K562 (cell line): ENCODE data around the gene LTO1. TPM values are rescaled to one million over a fixed set of nuclear protein-coding genes. Genes with fewer than 3 reads are reported as not detected.
"Not testable (repeated sequence)": the region's sequence is repeated elsewhere in the genome, so short reads cannot be mapped to it uniquely, and the experiment has no call there.

ENCODE experiments used
- ATAC-seq: fragments of 200-7000 bp; cut with Tn5 transposase; 3 replicates; pipeline ENCODE4 v1.9.1; 2020; ENCODE audit warnings: moderate library complexity
- BruUV-seq: library from RNA; stranded (reverse); fragments of 400-500 nt; replicated peaks from 2 replicates; lab custom pipeline; 2021; lab: Mats Ljungman, UMichigan
- CTCF ChIA-PET: fragments of 300-600 bp; formaldehyde crosslinking; extraction: SDS; loops from one replicate; lab custom pipeline; 2021; ENCODE audit warnings: low intra/inter-chr PET ratio; lab: Yijun Ruan, JAX
- POLR2A ChIA-PET: fragments of 300-600, 350-650 bp; sonication (Branson Sonifier 250); formaldehyde crosslinking; extraction: SDS; loops from one replicate; lab custom pipeline; 2021; ENCODE audit warnings: antibody characterized with exemption, inconsistent platforms; lab: Yijun Ruan, JAX
- DNase-seq, 4 experiments: peaks; one replicate each; pipeline versions ENCODE4 v3.0.0 to v3.0.0-alpha.2; 2011 to 2018; ENCODE audit warnings: low spot score in 3 of 4, mixed read lengths in 3 of 4; ENCODE audit errors: extremely low read depth in 1 of 4
- FAIRE-seq: peaks from 2 replicates; lab custom pipeline; 2011; peaks lifted over from hg19 to GRCh38; lab: Jason Lieb, UNC
- H2AFZ ChIP-seq: 2 replicates; pipeline ENCODE4 v1.6.0; 2011; ENCODE audit warnings: low read depth, low read length, control low read depth, inconsistent platforms
- H3K27ac ChIP-seq: fragments of 200-600 bp; 3 replicates; pipeline ENCODE4 v1.8.0; 2011; ENCODE audit warnings: low read depth, mild to moderate bottlenecking, control low read depth, inconsistent platforms, low read length, moderate library complexity, mixed read lengths; ENCODE audit errors: extremely low read depth
- H3K27me3 ChIP-seq, 2 experiments: fragments of 300-600 bp in 1 of 2; 2 replicates in 1 of 2; 3 replicates in 1 of 2; pipeline versions ENCODE4 v1.6.0 to v1.8.0; 2011; ENCODE audit warnings: inconsistent platforms in 2 of 2, low read length in 2 of 2, mild to moderate bottlenecking in 1 of 2, mixed read lengths in 1 of 2, moderate library complexity in 1 of 2; ENCODE audit not compliant: control insufficient read depth in 2 of 2, insufficient read depth in 2 of 2
- H3K36me3 ChIP-seq: fragments of 300-600 bp; 3 replicates; pipeline ENCODE4 v1.8.0; 2011; ENCODE audit warnings: mild to moderate bottlenecking, low read length, inconsistent platforms; ENCODE audit not compliant: control insufficient read depth, insufficient read depth
- H3K4me1 ChIP-seq, 2 experiments: fragments of 200-600 bp in 1 of 2; replicated peaks in 1 of 2; 2 replicates in 1 of 2; 3 replicates in 1 of 2; pipeline versions ENCODE4 v1.5.1 to v1.8.0; 2011; ENCODE audit warnings: inconsistent platforms in 2 of 2, low read length in 2 of 2, mild to moderate bottlenecking in 1 of 2, mixed read lengths in 1 of 2, moderate library complexity in 1 of 2; ENCODE audit not compliant: control insufficient read depth in 2 of 2, insufficient read depth in 2 of 2
- H3K4me2 ChIP-seq: 2 replicates; pipeline ENCODE4 v1.6.1; 2011; ENCODE audit warnings: low read length, control low read depth, inconsistent platforms, mixed read lengths; ENCODE audit not compliant: insufficient read depth
- H3K4me3 ChIP-seq: fragments of 200-600 bp; sonication (generic), shearing (Covaris generic); 2 replicates; pipeline ENCODE4 v1.5.1; 2016; ENCODE audit warnings: control low read depth, inconsistent platforms
- H3K79me2 ChIP-seq: fragments of 200-600 bp; 3 replicates; pipeline ENCODE4 v1.8.0; 2011; ENCODE audit warnings: low read length, inconsistent platforms; ENCODE audit not compliant: control insufficient read depth, insufficient read depth
- H3K9ac ChIP-seq, 2 experiments: 2 replicates each; pipeline versions ENCODE4 v1.6.0 to v1.6.1; 2011; ENCODE audit warnings: low read depth in 2 of 2, low read length in 2 of 2, control low read depth in 1 of 2, inconsistent platforms in 1 of 2, mild to moderate bottlenecking in 1 of 2, mixed read lengths in 1 of 2; ENCODE audit not compliant: insufficient read depth in 1 of 2
- H3K9me1 ChIP-seq: one replicate; pipeline ENCODE4 v1.6.0; 2011; ENCODE audit warnings: inconsistent platforms, mild to moderate bottlenecking, low read length, moderate library complexity; ENCODE audit not compliant: control insufficient read depth, insufficient read depth
- H3K9me3 ChIP-seq: replicated peaks from 2 replicates; pipeline ENCODE4 v1.5.1; 2011; ENCODE audit warnings: low read depth, low read length, inconsistent platforms; ENCODE audit not compliant: control insufficient read depth, insufficient read depth
- H4K20me1 ChIP-seq: replicated peaks from 2 replicates; pipeline ENCODE4 v1.6.1; 2011; ENCODE audit warnings: low read length, inconsistent platforms, mixed read lengths; ENCODE audit not compliant: control insufficient read depth, insufficient read depth
- CBFA2T3 ChIP-seq: fragments of 450-650 bp; IDR thresholded peaks from 2 replicates; pipeline ENCODE4 v1.6.1; 2017
- ETV1 ChIP-seq: fragments of 450-650 bp; conservative IDR thresholded peaks from 2 replicates; pipeline ENCODE4 v1.6.1; 2016; ENCODE audit warnings: missing genetic modification characterization, control low read depth, low read depth, missing compliant biosample characterization
- MAFG ChIP-seq: fragments of 450-650 bp; conservative IDR thresholded peaks from 2 replicates; pipeline ENCODE4 v1.6.1; 2016; ENCODE audit warnings: missing genetic modification characterization, missing compliant biosample characterization
- NFE2L1 ChIP-seq: fragments of 450-650 bp; IDR thresholded peaks from 2 replicates; pipeline ENCODE4 v1.6.1; 2016; ENCODE audit warnings: missing genetic modification characterization, low read depth, mild to moderate bottlenecking, missing compliant biosample characterization, moderate library complexity, borderline replicate concordance
- SOX6 ChIP-seq: fragments of 450-650 bp; IDR thresholded peaks from 2 replicates; pipeline ENCODE4 v1.6.1; 2014; ENCODE audit warnings: mild to moderate bottlenecking
- ZEB2 ChIP-seq: fragments of 450-650 bp; IDR thresholded peaks from 2 replicates; pipeline ENCODE4 v1.6.1; 2016
- WGBS: fragments of 100-300 bp; shearing (Covaris generic); methylation state at CpG from one replicate; pipeline ENCODE4 v1.1.6; 2016; ENCODE audit warnings: low coverage, mixed read lengths; ENCODE audit not compliant: insufficient coverage; ENCODE audit errors: missing lambda C conversion rate; 5-methylcytosine and 5-hydroxymethylcytosine counted together
- in situ Hi-C: fragments of 300-500 bp; cut with MboI; formaldehyde crosslinking; loops from 4 replicates; pipeline ENCODE4 v1.15.0; 2018; ENCODE audit warnings: inconsistent platforms, mixed read lengths
- intact Hi-C: fragments of 100-400 bp; cut with micrococcal nuclease; formaldehyde crosslinking; loops from 2 replicates; pipeline ENCODE4 v1.14.2; 2022
- polyA plus RNA-seq, 8 experiments: library from polyadenylated mRNA; depleted of rRNA in 4 of 8; stranded (reverse) in 5 of 8; unstranded in 3 of 8; fragments of >200 nt; fragmentation: Nextera tagmentation in 2 of 8; fragmentation: Illumina TruSeq in 1 of 8; extraction: Ambion mirVana in 2 of 8; extraction: Trizol in 1 of 8; gene quantifications; 2 replicates each; pipeline versions ENCODE4 v1.2.1 to v1.2.3, GENCODE V29; 2011 to 2014; ENCODE audit warnings: inconsistent platforms in 1 of 8, missing spikeins in 1 of 8
- total RNA-seq, 7 experiments: library from RNA; depleted of rRNA in 6 of 7; stranded (reverse); fragments of >200 nt in 6 of 7; fragmentation: Illumina TruSeq in 2 of 7; extraction: Trizol in 2 of 7; gene quantifications; 2 replicates each; pipeline versions ENCODE4 v1.2.1 to v1.2.3, GENCODE V29; 2011 to 2021; ENCODE audit warnings: low replicate concordance in 1 of 7
- TF ChIP-seq, protein P1 (sequence below), 2 experiments: fragments of 450-650 bp; conservative IDR thresholded peaks; 2 replicates each; pipeline ENCODE4 v1.6.1; 2017; ENCODE audit warnings: mild to moderate bottlenecking in 2 of 2, moderate library complexity in 2 of 2
- TF ChIP-seq, protein P2 (sequence below), 2 experiments: fragments of 450-650 bp in 1 of 2; sonication (generic) in 1 of 2; formaldehyde crosslinking in 1 of 2; IDR thresholded peaks in 1 of 2; conservative IDR thresholded peaks in 1 of 2; 2 replicates each; pipeline versions ENCODE4 v1.6.1 to v1.8.1; 2016 to 2023; ENCODE audit warnings: mild to moderate bottlenecking in 2 of 2, moderate library complexity in 2 of 2, inconsistent platforms in 1 of 2, missing genetic modification reagents in 1 of 2

The LTO1 gene
- total and polyA plus RNA-seq, 9 of the 15 experiments (the other 6 are each of a cell fraction or from before 2014, with no cell fraction given) = 2.6 to 43.4 (median 19.1) TPM

DNA sequence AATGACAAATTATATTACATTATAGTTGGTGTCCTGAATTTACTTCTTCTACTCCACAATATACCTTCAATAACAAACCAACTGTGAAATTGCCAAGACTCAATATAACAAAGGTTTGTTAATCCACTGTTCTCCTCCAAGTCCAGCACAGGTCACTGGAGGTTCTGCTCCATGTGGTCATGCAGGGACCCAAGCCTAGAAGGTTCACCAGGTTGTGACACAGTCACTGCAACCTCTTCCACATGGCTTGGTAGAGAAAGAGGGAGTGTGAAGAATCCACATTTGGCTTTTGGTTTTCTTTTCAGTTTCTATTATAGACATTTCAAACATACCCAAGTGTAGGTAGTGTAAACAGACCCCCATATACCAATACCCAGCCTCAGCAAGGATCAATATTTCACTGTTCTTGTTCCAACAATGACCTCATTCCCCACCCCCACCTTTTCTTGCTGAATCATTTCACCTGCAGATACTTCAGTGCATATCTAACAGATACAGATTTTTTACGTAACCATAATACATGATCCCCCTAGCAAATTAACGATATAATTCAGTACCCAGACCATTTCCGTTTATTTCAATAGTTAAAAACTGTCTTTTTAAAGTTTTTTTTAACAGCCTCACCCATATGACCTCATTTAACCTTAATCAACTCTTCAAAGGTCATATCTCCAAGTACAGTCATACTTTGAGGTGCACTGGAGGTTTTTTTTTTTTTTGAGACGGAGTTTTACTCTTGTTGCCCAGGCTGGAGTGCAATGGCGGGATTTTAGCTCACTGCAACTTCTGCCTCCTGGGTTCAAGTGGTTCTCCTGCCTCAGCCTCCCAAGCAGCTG is 14.5 kb upstream of the LTO1 start (continued):
- no peak for TF ChIP-seq ETV1 (tag)

DNA sequence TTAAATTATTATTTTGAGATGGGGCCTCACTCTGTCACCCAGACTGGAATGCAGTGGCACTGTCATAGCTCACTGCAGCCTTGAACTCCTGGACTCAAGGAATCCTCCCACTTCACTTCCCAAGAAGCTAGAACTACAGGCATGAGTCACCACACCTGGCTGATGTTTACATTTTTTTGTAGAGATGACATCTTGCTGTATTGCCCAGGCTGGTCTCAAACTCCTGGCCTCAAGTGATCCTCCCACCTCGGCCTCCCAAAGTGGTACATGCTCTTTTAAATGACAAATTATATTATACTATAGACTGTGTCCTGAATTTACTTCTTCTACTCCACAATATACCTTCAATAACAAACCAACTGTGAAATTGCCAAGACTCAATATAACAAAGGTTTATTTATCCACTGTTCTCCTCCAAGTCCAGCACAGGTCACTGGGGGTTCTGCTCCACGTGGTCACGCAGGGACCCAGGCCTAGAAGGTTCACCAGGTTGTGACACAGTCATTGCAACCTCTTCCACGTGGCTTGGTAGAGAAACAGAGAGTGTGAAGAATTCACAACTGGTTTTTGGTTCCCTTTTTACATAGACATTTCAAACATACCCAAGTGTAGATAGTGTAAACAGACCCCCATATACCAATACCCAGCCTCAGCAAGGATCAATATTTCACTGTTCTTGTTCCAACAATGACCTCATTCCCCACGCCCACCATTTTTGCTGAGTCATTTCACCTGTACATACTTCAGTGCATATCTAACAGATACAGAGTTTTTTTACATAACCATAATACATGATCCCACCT is 13.0 kb upstream of the LTO1 start:
- H3K79me2 ChIP-seq, CTCF ChIA-PET, H2AFZ ChIP-seq, H3K4me3 ChIP-seq, H4K20me1 ChIP-seq, H3K9ac ChIP-seq, ATAC-seq, H3K9me1 ChIP-seq, H3K27me3 ChIP-seq, H3K27ac ChIP-seq, BruUV-seq, POLR2A ChIA-PET, H3K9me3 ChIP-seq, H3K36me3 ChIP-seq, H3K4me2 ChIP-seq: not testable (repeated sequence)
- intact Hi-C loops = loop anchor here (5.0 kb wide), 2 partner anchors 154 to 509 kb away; no protein-coding TSS in a partner anchor
- H3K4me1 ChIP-seq = peaks cover 3 to 16% of the 10 kb centered on the region in 2 experiments; a peak in 4 of 5 replicates
- FAIRE-seq (peak; percentile 70), DNase-seq (peak in 1 of 4 experiments; percentile 40)
- in situ Hi-C loops = loop anchor here (10.0 kb wide), 1 partner anchor 197 kb away; no protein-coding TSS in a partner anchor
- 3% methylated on average over 5 of the region's 5 CpGs for WGBS
- TF ChIP-seq SOX6 (0 out of 2 replicates have a peak, but pooled peaks have one; percentile 15), MAFG (tag) (peak; percentile 94), ZEB2 (peak; percentile 59; the same call in 1 of the 2 replicates), CBFA2T3 (peak; percentile 28; the same call in 1 of the 2 replicates), NFE2L1 (tag) (peak; percentile 88)
- TF ChIP-seq, protein P1, sequence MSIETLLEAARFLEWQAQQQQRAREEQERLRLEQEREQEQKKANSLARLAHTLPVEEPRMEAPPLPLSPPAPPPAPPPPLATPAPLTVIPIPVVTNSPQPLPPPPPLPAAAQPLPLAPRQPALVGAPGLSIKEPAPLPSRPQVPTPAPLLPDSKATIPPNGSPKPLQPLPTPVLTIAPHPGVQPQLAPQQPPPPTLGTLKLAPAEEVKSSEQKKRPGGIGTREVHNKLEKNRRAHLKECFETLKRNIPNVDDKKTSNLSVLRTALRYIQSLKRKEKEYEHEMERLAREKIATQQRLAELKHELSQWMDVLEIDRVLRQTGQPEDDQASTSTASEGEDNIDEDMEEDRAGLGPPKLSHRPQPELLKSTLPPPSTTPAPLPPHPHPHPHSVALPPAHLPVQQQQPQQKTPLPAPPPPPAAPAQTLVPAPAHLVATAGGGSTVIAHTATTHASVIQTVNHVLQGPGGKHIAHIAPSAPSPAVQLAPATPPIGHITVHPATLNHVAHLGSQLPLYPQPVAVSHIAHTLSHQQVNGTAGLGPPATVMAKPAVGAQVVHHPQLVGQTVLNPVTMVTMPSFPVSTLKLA (conservative IDR thresholded peaks at IDR 0.05) = peak in 1 of 2 experiments; percentile 45; a peak in 1 of 4 replicates
- TF ChIP-seq, protein P2, sequence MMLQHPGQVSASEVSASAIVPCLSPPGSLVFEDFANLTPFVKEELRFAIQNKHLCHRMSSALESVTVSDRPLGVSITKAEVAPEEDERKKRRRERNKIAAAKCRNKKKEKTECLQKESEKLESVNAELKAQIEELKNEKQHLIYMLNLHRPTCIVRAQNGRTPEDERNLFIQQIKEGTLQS (IDR thresholded peaks at IDR 0.05) = peak; percentile 61
- TF ChIP-seq, protein P2 (CRISPR knock-in tag; conservative IDR thresholded peaks at IDR 0.05) = not testable (repeated sequence)
